ENCODE data around the gene SUZ12.
"Not testable (repeated sequence)": the region's sequence is repeated elsewhere in the genome, so short reads cannot be mapped to it uniquely, and the experiment has no call there.

Gene SUZ12

DNA sequence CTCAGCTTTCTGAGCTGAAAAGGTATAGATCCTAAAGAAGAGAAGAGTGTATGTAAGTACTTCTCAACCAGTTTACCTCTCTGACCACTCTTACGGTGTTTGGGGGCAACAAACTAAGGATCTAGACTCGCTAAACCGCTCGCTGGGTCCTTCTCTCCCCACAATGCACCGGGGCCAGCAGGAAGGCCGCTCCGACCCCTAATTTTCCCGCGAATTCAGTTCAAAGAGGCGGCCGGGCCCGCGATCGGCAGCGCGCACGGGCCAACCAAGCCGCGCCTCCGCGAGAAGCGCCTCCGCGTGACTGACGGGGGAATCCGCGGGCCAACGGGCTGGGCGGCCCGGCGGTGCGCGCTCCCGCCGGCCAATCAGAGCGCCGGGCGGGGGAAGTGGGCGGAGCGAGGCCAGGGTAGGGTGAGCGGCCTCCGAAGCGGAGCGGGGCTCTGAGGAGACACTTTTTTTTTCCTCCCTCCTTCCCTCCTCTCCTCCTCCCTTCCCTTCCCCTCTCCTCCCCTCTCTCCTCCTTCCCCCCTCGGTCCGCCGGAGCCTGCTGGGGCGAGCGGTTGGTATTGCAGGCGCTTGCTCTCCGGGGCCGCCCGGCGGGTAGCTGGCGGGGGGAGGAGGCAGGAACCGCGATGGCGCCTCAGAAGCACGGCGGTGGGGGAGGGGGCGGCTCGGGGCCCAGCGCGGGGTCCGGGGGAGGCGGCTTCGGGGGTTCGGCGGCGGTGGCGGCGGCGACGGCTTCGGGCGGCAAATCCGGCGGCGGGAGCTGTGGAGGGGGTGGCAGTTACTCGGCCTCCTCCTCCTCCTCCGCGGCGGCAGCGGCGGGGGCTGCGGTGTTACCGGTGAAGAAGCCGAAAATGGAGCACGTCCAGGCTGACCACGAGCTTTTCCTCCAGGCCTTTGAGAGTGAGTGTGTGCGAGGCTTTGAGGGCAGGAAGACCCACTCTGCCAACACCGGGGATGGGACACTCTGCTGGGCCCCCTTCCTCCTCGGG, at the start of gene SUZ12:
TSS of gene SUZ12 (plus strand) at position 393 of the 995 bp plus-strand sequence. CDS start at position 633, 240 bp downstream.
- DNase-seq (ENCODE audit: low spot score) = peak; percentile 70

DNA sequence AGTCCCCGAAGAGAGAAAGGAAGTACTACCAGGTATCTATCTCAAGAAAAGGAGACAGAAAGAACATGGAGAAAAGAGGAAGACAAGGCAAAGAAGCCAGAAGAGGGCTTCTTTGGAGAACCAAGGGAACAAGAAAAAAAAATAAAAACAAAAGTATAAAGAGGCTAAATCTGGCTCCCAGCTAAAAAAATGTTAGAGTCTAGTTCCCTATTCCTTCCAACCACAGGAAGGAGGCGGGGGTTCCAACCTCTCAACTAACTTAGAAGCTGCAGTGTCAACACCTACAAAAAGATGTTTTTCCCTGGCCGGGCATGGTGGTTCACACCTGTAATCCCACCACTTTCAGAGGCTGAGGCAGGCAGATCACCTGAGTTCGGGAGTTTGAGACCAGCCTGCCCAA, 48.7 kb upstream of the SUZ12 start:
- DNase-seq (ENCODE audit: low spot score) = no peak

DNA sequence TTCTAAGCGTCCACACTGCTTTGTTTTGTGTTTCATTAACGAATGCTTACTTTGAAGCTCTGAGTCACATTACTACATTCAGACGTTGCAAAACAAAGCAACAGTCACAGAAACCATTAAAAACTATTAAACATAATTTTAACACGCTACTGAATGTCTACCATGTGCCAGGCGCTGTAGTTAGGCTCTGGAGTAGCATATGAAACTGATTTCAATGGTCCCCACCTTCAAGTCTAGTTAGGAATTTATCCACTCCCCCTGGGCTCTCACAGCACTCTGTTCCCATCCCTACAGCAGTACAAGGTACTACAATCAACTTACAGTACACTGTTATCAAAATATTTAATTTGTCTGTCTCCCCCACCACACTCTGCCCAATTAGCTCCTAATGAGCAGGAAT, 35.9 kb upstream of the SUZ12 start:
- no peak for DNase-seq (ENCODE audit: low spot score)

DNA sequence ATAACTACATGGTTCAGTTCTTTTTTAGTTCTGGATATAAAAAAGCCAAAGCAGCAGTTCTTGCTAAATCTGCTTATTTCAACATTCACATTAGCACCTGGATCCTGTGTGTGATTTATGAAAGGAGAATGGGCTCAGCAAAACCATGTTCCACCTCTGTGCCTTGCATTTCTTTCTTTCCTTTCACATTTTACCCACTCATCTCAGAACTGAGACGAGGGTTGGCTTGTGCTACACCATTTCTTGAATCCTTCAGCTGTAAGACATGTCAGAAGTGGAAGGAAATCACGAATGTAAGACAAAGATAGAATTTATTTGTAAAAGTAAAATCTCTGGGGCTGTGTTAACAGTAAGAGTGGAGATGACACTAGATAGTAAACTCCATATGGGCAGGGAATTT, 34.1 kb upstream of the SUZ12 start:
- no peak for DNase-seq (ENCODE audit: low spot score)

DNA sequence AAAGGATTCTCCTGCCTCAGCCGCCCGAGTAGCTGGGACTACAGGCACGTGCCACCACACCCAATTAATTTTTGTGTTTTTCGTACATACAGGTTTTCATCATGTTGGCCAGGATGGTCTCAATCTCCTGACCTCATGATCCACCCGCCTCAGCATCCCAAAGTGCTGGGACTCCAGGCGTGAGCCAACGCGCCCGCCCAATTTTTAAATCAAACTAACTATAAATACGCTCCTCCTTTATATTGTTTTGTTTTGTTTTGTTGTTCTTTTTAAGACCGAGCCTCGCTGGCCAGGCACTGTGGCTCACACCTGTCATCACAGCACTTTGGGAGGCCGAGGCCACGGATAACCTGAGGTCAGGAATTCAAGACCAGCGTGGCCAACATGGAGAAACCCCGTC, 33.4 kb upstream of the SUZ12 start:
- no peak for DNase-seq (ENCODE audit: low spot score)

DNA sequence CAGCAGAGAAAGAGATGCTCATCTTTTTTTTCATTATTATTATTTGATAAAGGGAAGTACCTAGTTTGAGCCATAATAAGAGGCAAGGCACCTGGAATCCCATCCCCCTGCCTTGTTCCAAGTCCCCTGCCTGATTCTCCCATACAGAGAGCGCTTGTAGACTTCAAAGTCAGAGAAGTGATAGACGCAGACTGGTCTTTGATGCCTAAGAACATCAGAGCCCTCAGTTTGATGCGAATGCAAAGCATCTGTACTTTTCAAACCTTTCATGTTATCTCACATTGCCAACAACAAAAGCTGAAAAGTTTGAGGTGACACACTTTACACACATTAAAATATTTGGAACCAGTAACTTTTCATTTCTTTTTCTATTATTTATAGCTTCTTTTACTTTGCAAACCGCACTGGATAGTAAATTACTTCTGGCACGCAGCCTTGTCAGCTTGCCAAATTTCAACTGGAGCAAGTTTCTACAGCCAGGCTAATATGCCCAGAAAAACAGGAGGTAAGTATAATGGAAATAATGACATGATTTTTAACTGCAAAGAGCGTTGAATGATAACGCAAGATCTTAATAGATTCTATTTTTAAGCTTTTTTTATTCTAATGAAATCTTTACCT, 29.4 kb upstream of the SUZ12 start:
- no peak for DNase-seq (ENCODE audit: low spot score)

DNA sequence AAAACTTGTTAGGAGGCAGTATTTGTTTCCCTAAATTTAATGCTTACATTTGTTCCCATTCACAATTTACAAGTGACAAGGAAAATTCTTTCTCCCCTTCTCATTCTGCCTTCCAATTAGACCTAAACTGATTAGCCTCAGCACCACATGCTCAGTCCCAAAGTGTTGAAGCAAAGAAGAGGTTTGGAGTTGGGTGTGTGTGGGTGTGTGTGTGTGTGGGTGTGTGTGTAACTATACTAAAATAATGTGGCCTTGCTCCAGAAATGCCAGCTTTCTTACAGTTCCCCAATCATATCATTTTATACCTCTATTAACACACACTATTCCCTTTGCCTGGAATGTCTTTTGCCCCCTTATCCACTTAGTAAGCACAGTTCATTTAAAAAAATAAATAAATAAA, 28.4 kb upstream of the SUZ12 start:
- DNase-seq (ENCODE audit: low spot score) = no peak

DNA sequence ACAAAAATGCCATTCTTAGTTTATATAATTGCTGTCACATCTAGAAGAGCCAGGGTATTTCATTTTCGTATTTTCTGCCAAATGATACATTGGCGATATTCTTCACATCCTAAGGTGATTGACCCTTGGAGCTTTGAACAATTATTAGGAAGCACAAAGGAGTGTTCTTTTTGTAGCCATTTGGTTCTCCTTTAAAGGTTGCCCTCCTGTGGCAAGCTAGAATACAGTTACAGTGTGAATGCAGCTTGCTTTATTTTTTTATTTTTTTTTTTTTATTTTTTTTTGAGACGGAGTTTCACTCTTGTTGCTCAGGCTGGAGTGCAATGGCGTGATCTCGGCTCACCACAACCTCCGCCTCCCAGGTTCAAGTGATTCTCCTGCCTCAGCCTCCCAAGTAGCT, 24.1 kb upstream of the SUZ12 start:
- DNase-seq (ENCODE audit: low spot score) = not testable (repeated sequence)

DNA sequence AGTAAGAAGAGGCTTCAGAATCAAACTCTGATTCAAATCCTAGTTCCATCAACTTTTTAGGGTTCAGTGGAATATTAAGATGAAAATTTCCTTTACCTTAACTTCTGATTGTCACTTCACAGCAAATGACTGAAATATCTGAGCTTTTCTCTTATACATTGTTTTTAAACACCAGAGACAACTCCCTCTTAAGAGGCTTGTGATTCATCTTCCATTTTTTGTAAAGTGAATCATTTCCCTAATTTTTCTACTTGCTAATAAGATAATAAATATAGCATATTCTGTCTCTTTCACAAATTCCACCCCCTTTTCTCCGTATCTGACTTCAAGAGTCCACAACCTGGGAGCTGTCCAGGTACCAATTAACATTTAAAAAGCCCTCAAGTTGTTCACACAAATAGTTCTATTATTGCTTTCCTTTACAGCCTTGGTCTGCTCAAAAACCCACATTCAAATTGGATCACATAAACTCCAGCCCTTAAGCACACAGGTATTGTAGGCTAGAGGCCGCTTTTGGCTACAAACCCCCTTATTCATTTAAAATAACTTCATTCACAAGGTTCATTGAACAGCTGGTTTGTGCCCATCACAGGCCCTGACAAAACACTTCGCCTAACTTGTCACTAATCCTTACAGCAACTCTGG, 21.2 kb upstream of the SUZ12 start:
- no peak for DNase-seq (ENCODE audit: low spot score)

DNA sequence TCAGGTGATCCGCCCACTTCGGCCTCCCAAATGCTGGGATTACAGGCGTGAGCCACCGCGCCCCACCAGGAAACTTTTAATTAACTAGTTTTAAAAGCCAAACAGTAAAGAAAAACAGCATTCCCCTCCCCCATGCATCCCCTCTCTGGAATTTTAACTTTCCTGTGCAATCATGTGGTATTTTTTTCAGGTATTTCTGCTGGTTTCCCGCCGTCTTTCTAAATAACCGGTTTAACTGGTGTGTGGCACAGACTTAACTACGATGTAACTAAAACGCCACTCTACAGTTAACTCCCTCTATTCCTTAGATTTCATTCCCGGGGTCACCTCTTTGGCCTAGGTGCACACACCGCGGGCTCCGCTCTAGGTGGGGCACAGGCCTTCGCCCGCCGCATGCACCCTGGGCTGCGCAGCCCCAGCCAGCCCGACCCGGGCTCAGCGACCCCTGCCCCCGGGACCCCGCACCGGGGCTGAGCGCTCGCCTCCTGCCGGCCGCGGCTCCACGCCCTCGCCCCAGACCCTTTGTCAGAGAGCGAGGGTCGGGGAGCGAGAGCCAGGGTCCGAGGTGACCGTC, 20.2 kb upstream of the SUZ12 start:
- DNase-seq (ENCODE audit: low spot score) = no peak

DNA sequence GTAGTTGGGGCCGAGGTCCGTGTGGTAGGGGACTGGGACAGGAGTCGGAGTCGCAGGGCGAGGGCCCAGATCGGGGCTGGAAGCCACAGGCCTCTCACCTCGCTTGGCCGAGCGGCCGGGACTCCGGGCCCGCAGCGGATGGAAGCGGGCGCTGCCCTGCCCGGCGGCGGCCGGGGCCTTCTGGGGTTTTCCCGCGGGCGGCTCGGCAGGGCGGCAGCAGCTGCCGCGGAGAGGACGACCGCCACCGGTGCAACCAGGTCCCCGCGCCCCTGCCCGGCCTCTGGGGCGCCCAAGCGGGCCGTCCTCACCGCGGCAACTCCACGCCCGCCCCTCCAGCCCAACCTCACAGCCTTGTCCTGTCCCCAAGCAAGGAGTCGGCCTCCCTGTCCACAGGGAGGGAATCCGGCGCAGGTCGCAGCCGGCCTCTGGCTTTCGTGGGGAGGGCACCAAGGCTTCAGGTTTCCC, 19.7 kb upstream of the SUZ12 start:
- DNase-seq (ENCODE audit: low spot score) = no peak

DNA sequence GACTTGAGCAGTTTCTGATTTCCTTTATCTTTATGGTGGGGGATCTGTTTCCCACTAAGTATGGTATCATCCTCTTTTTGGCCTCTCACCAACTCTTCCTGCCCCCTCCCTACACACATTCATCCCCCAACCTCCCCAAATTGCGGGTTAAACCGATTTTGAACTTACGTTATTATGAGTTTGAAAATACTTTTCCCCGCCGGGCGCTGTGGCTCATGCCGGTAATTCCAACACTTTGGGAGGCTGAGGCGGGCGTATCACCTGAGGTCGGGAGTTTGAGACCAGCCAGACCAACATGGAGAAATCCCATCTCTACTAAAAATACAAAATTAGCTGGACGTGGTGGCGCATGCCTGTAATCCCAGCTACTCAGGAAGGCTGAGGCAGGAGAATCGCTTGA, 19.1 kb upstream of the SUZ12 start:
- not testable (repeated sequence) for DNase-seq (ENCODE audit: low spot score)

DNA sequence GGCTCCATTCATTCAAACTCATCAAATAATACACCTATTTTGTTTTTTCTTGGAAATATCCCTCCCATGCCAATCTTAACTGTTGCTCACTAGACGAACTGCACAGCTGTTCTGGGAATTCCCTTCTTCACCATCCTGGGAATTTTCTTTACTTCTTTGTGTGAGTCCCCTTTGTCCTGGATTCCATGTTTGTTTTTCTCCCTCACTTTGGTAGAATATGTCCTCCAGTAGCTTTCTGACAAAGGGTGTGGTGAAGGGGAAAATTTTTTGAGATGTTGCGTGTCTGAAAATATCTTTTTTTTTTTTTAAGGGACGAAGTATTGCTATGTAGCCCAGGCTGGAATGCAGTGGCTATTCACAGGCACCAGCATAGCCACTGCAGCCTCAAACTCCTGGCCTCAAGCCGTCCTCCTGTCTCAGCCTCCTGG, 18.1 kb upstream of the SUZ12 start:
- DNase-seq (ENCODE audit: low spot score) = no peak

DNA sequence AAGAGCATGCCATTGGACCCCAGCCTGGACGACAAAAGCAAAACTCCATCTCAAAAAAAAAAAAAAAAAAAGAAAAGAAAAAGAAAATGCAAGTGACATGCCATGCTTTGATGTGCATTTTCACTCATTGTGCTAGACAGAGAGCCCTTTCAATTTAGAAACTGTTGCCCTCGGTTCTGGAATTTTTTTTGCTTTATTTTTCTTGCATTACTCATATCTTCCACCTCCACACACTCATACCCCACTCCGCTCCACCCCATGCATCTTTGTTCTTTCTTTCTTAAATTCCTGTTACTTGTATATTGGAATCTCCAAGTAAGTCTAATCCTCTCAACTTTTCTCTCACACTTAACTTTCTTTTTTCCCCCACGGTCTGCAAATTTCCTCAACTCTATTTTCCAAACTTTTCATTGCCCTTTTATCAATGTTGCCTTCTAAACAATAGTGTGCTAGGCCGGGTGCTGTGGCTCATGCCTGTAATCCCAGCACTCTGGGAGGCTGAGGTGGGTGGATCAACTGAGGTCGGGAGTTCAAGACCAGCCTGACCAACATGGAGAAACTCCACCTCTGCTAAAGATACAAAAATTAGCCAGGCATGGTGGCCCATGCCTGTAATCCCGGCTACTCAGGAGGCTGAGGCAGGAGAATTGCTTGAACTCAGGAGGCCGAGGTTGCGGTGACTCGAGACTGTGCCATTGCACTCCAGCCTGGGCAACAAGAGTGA, 16.8 kb upstream of the SUZ12 start:
- DNase-seq (ENCODE audit: low spot score) = no peak

DNA sequence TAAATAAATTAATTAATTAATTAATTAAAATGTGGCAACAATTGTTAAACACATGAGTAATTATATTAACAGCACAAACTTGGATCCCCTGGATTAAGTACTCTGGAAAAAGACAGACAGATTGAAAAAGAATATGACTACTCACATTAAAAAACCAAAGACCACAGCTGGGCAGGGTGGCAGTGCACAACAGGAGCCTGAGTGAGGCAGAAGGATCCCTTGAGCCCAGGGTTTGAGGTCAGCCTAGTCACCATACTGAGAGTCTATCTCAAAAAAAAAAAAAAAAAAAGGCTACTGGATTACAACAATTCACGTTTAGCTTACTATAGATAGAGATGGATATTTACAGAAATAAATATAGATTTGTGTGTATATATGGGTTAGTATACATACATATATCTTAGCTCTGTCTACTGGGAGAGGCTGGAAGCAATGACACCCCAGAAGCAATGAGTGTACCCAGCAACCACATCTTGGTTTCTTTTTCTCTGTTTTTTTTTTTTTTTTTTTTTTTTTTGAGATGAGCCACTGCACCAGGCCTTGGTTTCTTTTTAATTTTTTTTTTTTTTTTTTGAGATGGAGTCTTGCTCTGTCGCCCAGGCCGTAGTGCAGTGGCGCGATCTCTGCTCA, 10.6 kb upstream of the SUZ12 start:
- DNase-seq (ENCODE audit: low spot score) = no peak

DNA sequence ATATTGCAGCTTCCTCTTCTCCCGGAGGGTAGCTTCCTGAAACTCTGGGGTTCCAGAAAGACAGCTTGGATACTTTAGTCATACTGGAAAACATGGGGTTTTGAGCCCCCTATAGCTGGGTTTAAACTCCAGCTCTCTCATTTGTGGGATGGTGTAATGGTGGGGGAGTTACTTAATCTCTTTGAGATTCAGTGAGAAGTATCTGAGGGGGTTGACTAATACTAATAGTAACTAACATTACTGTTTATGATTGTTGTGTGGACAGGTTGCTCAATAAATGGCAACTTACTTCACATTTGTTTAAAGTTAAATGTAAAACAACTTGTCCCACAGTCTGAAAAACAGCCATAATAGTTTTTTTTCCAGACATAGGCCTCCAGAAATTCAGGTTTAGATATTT, 5.1 kb upstream of the SUZ12 start:
- no peak for DNase-seq (ENCODE audit: low spot score)

DNA sequence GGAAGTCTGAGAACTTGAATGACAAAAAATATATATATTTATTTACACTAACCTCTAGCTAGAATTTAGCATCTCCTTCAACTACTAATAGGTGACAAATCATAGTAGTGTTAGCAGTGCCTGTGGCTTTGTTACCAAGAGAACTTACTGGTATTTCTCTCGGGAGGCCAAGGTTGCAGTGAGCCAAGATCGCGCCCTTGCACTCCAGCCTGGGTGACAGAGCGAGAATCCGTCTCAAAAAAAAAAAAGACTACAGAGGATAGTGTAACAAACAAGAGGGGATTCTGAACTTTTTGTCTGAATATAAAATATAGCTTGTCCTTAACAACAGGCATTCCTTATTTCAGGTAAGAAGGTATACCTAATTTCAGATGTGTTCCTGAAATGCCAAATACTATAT, 1.3 kb upstream of the SUZ12 start:
- DNase-seq (ENCODE audit: low spot score) = no peak

DNA sequence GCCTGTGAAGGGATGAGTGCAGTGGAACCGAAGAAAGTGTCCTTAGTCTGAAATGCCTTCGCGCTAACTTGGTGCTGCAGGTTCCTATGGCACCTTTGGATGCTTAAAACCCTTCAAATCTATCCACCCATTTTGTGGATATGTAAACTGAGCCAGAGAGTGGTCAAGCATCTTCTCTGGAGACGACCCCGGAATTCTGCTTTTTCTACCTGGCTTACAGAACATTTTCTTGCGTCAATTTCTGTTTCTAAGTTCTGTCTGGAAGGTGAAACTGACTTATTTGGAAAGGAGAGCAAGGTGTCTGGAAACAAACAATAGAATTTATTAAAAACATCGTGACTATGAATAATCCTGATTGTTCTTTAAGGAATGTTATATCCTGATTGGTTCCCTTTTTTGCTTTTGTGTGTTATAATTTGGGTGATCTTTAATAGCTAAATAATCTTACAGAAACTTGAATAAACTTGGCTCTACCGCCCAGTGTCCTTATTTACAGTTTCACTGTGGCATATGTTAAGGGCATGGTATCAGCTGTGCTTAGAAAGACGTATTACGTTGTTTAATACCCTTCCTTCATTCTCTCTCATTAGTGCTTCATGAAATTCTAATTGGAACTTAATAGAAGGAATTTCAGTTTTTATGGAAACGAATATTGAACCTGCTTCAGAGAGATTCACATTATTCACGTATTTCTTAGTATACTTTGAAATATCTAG, 1.3 kb downstream of the SUZ12 start:
- DNase-seq (ENCODE audit: low spot score) = not testable (repeated sequence)

DNA sequence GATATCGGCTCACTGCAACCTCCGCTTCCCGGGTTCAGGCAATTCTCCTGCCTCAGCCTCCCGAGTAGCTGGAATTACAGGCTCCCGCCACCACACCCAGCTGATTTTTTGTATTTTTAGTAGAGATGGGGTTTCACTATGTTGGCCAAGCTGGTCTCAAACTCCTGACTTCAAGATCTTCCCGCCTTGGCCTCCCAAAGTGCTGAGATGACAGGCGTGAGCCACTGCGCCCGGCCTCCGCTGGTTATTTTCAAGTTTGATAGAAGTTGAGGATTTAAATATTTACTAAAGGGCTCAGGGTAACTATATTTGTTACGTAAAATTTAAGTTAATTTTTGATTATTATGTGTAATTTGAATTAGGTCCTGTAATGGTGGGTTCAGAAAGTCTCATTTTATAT, 5.1 kb downstream of the SUZ12 start:
- not testable (repeated sequence) for DNase-seq (ENCODE audit: low spot score)

DNA sequence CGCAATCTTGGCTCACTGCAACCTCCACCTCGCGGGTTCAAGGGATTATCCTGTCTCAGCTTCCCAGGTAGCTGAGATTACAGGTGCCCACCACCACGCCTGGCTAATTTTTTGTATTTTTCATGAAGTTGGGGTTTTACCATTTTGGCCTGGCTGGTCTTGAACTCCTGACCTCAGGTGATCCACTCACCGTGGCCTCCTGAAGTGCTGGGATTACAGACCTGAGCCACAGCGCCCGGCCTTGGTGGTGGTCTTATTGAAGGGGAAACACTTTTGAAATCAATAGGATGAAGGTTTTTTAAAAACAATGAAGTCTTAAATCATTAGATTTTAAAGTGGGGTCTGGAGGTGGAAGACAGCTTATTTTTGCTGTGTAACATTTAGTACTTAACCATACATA, 5.6 kb downstream of the SUZ12 start:
- not testable (repeated sequence) for DNase-seq (ENCODE audit: low spot score)

All from CD4-positive, alpha-beta T cell treated with Interleukin-6 at 100 ng/mL for 8 hours (primary cell).